NCI-H510A treated with DMSO at 0.1 percent for 48 hours (cell line): ENCODE data around the gene HARS1.
A peak's percentile ranks its signal among the peaks of the same experiment; 100 is the strongest.
"Not testable (repeated sequence)": the region's sequence is repeated elsewhere in the genome, so short reads cannot be mapped to it uniquely, and the experiment has no call there.

Experiments used
- DNase-seq: peaks from one replicate; lab custom pipeline; 2025; lab: John Stamatoyannopoulos, UW

The HARS1 gene

DNA sequence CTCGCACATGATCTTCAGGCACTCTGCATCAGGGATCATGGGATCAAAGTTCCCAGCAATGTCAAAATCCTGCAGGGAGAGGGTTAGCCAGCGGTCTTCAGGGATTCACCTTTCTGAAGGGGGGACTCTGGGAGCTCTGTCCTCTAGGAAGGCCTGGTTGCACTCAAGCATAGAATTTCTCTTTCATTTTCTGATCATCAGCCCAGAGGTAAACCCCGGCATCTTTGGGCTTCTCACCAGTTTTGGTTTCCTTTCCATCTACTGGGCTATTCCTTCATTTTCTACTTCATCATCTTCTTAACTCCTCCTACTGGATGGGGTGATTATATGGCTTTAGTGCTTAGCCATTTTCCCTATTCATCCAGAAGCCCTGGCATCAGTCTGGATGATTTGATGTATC, 13.2 kb downstream of the HARS1 start:
- no peak for DNase-seq

- no peak for DNase-seq
Observed at GRCh38 chr5:140674629-140675028, 16.5 kb downstream of the HARS1 start.

GRCh38 chr5:140674211-140674610, 17.0 kb downstream of the HARS1 start:
- no peak for DNase-seq

DNA sequence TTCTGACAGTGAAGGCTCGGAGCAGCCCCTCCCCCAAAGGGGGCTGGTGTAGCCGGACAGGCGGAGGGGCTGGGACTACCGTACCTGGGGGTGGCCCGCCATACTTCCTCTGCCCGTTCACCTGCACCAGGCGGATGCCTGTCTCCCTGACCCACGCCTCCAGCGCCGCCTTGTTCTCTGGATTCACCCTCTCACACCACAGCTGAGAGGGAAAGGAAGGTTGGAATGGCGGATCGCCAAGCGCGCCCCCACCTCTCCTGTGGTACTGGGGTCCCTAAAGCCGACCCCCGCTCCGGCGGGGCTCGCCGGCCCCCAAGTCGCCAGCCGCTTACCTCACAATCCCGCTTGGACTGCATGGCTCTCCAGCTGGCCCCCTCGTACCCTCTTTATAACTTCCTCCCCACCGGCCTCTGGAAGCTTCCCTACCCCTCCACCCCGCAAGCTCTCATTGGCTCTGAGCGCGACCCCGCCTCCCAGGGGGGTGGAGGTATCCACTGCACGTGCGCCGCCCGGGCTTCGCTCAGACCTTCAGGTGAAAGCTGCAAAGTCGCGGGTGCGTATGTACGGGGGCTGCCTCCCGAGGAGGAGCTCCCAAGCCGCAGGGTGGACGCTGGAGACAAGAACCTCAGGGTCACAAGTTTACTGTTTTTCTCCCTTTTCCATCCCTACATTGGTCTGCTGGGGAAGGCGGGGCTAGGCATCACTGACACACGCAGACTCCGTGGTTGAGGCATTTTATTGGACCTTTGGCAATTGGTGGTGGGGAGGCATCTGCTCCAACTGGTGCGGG, 17.8 kb downstream of the HARS1 start, which contains the start of gene DND1:
TSS of gene DND1 (minus strand) at position 390 of the 790 bp plus-strand sequence. CDS start at position 356, 34 bp downstream.
- no peak for DNase-seq

DNA sequence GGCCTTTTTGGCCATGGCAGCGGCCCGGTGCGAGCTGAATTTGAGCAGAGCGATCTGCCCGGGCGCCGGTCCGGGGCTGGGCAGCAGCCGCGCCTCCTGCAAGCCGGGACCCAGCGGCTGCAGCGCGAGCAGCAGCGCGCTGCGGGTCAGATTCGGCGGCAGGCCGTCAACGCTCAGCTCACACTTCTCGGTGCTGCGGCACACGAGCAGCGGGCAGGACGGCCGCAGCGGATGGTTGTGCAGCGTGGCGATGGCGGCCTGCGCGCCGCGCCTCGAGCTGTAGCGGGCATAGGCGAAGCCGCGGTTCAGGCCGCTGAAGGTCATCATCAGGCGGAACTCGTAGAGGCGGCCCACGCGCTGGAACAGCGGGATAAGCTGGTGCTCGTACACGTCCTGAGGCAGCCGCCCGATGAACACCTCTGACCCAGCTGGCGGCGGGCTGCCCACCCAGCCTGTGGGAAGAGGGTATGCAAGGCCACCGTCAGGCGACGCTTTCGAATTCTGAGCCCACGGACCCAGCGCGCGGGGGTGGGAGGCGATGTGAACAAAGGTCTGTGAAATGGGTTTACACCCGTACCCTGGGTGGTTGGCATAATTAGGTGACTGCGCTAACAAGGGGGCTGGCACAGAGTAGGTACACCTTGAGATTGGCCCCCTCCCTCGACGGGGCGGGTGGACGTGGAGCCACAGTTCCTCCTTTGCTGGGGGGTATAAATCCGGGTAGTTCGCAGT, 18.5 kb downstream of the HARS1 start:
- DNase-seq = peak; percentile 4

GRCh38 chr5:140671472-140672125, 19.6 kb downstream of the HARS1 start:
- DNase-seq = no peak

DNA sequence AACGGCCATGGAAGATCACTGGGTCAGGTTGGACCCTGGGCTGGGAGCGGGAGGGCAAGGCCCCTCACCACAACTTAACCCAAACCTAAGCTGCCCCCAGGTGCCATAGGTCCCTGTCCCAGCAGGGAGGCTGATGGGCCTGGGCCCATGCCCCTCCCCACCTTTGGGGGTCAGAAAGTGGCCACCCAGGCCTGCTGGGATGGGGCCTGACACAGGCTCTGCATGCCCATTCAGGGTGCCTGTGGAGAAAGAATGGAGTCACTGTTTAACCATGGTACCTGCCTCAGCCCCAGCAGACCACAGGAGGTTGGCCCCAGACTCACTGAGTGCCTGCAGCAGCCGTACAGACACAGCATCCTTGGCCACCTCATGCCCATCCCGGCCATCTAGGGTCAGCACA, 20.1 kb downstream of the HARS1 start:
- DNase-seq = not testable (repeated sequence)

GRCh38 chr5:140664359-140665119, 26.6 kb downstream of the HARS1 start, which contains the start of gene WDR55:
Gene WDR55 (plus strand): TSS chr5:140664904. CDS start chr5:140664913, 9 bp downstream.
- peak; percentile 80 for DNase-seq

DNA sequence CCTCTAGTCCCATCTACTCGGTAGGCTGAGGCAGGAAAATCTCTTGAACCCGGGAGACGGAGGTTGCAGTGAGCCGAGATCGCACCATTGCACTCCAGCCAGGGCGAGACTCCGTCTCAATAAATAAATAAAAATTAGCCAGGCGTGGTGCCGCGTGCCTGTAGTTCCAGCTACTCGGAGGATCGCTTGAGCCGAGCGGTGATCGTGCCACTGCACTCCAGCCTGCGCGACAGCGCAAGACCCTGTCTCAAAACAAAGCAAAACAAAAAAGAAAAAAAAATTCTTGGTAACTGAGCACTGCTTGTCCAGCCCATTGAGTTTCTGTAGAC, 27.2 kb downstream of the HARS1 start:
- DNase-seq = no peak

DNA sequence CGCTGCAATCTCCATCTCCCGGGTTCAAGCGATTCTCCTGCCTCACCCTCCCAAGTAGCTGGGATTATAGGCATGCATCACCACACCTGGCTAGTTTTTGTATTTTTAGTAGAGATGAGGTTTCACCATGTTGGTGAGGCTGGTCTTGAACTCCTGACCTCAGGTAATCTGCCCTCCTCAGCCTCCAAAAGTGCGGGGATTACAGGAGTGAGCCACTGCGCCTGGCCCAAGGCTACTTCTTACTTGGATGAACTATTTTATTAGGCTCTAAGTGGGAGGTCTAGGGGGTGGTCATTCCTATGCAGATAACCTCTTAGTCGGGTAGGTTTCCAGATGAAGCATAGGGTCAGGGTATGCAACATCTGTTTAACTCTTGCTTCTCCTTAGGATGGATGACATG, 30.8 kb downstream of the HARS1 start:
- not testable (repeated sequence) for DNase-seq

DNA sequence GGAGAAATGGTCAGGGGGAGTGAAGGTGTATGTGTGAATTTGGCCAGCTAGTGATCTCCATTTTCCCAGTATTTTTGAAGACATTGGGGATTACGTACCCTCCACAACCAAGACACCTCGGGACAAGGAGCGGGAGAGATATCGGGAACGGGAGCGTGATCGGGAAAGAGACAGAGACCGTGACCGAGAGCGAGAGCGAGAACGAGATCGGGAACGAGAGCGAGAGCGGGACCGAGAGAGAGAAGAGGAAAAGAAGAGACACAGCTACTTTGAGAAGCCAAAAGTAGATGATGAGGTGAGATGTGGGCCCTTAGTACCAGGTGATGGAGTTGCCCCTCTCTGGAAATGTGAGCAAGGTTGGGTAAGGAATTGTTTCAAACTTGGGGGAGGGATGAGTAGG, 32.3 kb downstream of the HARS1 start:
- no peak for DNase-seq

- no peak for DNase-seq
Observed at GRCh38 chr5:140647042-140647419, 44.1 kb downstream of the HARS1 start.

DNA sequence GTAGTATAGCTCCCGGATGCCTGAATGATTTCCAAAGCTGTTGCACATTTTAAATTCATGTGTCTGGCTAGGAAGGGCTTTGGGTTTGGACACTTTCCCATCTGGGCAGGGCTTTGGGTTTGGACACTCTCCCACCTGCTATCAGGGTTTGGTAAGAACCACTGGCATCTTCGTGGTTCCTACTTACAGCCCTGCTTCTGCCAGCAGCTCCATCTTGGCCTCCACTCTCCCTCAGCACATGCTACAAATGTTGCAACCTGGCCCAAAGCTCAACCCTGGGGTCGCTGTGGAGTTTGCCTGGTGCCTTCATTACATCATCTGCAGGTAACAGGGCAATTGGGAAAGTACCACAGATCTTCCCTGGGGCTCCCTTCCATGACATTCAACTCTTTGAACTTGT, 48.5 kb downstream of the HARS1 start:
- DNase-seq = no peak

- no peak for DNase-seq
Observed at GRCh38 chr5:140641716-140642115, 49.5 kb downstream of the HARS1 start.

DNA sequence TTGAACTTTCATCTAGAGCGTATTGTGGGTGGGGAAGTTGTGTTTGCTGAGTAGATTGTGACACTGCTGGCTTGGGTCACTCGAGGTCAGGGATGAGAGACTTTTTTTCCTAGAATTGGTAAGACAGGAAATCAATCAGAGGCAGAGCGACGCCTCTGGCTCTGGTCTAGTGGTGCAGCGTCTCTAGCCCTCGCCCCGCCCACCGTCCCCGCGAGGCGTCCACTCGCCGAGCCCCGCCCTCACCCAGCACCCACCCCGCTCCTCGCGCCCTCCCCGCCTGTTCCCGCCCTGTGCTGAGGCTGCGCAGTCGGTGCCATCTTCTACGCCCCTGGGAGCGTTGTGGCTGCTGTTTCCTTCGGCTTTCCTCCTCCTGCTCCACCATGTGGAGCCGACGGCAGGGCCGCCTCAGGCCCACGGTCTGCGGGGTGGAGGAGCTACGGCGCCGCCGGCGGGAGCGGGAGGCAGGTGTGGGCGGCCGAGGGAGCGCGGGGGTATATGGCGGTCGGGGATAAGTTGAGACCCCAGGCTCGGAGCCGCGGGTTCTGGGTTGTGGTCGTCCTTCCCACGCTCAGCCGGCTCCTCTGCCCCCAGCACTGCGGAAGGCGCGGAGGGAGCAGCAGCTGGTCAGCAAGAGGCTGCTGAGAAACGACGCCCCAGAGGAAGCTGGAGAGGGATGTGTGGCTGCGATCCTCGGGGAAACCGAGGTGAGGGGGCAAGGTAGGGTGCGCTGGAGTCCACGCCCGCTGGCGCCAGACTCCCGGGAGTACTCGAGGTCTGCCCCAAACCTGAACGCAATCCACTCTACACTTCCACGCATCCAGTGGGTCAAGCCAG, 51.8 kb downstream of the HARS1 start, which contains the start of gene TMCO6:
TSS of gene TMCO6 (plus strand) at position 304 of the 834 bp plus-strand sequence. CDS start at position 381, 77 bp downstream.
- DNase-seq = peak; percentile 82

GRCh38 chr5:140638898-140639147, 52.3 kb downstream of the HARS1 start:
- DNase-seq = not testable (repeated sequence)

DNA sequence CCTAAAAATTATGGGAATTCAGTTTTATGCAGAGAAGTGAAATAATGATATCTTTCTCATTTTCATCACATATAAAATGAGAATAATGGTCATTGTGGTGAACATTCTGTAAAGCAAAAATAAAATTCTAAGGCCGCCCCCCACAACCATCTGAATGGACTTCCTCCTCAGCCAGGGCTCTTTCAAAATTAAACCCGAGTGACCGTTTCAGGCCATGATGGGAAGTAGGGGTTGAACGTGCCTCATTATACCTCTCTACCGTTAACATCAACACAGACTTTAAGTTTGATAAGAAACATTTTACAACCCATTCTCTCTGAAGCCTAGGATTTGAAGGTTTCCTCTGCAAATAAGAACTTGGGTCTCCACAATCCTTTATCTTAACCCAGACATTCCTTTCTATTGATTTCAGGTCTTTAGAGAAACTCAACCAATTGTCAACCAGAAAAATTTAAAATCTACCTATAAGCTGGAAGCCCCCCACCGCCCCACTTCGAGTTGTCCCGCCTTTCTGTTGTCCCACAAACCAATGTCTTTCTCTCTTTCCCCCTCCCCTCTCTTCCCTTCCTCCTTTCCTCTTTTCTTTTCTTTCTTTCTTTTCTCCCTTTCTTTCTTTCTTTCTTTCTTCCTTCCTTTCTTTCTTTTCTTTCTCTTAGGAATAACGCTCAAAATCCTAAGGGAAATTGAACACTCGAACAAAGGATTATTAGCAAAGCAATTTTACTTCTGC, 53.6 kb downstream of the HARS1 start:
- DNase-seq = no peak

- DNase-seq = no peak
Observed at GRCh38 chr5:140635291-140636257, 55.6 kb downstream of the HARS1 start.

DNA sequence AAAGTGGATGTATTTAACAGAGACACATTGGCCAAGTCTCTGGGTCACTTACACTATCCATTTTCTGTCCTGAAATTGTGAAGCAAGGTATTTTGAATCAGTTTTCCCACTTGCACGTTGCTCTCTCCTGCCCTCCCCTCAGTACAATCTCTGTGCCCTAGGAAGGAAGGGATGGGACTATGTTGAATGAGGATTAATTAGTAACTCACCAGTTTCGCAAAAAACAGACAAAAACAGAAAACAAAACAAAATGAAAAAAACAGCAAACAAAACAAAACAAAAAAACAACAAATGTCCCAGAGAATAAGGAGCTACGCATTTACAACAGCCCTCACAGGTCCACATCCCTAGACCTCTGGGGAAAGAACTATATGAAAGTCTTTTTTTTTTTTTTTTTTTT, 57.1 kb downstream of the HARS1 start:
- no peak for DNase-seq
